ENCODE results near the gene LRRFIP2.

LRRFIP2 gene

DNA sequence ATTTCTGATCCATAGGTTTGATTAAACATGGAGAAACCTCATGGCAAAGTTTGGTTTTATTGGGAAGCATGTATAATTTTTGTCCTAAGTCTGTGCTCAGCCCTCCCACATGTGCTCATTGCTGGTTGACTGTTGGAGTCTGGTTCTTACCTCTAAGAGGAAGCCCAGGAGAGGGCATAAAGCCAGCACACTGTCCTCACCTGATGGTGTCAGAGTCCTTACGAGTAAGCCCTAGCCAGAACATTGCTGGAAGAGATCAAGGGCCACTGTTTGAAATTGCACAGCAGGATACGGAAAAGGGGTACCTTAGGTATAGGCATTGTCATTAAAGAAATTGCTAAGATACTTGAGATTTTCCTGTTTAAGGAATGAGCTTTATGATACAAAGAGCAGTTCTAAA is 159.8 kb downstream of the LRRFIP2 start:
- DNase-seq = no peak

Data from femur (tissue), 1 donor.